HG03558 (cell line): ENCODE data around the gene FKBP2.

Experiments used
- ATAC-seq: cut with Tn5 transposase; IDR thresholded peaks from one replicate; pipeline ENCODE4 v1.9.1; 2021; ENCODE audit warnings: moderate number of reproducible peaks; ENCODE audit not compliant: unreplicated experiment; ENCODE audit errors: extremely low read depth

FKBP2 gene

DNA sequence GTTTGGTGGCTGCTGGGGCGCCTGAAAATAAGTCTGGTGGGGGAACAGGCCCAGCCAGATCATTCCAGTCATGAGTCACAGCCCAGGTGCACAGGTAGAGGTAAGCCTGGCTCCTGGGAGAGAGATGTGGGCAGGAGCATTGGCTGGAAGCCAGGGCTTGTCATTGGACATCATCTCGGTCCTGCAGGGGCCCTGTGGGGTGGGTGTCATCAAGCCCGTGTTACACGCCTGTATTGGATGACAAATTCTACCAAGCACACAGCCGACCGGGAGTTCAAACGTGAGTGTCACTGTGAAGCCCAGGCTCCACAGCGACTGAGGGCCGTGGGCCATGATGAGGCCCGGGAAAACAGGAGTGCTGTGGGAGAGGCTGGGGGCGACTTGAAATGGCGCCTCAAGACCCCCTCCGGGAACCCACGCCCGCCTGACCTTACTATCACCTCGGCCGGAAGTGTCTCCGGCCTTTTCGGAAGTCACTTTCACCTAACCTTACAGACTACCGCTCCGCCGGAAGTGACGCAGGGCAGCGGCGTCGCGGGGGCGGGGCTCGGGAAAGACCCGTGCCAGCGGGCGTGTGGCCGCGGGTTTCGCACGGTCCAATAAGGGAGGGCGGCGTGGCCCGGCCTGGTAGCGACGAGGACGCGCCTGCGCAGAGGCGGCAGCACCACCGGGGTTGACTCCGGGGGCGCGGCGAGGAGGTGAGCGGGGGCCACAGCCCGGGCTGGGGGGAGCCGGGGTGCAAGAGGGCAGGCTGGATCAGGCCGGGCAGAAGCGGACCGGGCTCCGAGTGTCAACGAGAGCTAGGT lies at the start of gene FKBP2:
TSS of gene FKBP2 (plus strand) at position 661 of the 806 bp plus-strand sequence. CDS start 1,293 bp downstream, outside the sequence.
- ATAC-seq = peak; percentile 28

DNA sequence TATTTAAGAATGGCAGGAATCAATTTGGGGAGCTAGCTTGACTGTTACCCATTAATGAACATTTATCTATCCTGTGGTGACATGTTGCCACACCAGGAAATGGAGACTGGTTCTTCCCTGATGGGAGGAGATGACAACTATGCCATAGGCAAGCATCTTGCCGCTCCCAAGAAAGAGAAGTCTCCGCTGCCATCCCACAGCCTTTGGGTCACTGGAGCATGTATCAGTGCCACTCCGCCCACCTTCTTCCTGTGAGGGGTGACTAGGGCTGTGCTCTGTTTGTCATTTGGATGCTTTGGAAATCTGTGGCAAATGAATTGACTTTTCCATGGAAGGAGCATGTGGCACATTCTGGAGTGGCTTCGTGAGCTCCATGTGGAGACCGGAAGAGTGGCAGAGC lies 48.5 kb upstream of the FKBP2 start:
- ATAC-seq = no peak

DNA sequence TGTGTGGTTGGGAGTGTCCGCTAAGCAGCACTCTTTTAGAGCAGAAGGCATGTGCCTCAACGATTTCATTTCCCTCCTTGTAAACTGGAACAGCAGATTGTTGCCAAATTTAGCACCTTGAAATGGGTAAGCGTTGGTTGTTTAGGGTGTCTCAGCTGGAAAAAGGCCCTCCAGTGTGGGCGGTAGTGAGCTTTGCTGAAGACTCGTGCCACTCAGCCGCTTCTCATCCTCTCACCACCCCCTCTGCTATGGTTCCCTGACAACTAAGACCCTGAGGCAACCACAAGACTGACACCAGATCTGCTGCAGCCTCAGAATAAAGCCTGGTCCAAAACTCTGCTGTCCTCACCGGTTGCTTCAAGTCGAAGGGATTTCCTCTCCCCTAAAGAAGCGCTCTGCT lies 44.3 kb upstream of the FKBP2 start:
- no peak for ATAC-seq

DNA sequence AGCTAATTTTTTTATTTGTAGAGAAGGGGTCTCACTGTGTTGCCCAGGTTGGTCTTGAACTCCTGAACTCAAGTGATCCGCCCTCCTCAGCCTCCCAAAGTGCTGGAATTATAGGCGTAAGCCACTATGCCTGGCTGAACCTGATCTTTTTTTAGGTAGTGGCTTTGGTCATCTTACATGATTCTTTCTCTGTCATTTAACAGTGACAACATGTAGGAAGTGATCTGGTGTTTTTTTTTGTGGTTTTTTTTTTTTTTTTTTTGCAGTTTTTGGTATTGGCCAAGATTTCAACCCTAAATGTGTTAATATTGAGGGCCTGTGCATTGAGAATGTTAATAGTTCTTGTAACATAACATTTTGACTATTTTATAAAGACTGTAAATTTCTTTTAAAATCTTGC lies 42.4 kb upstream of the FKBP2 start:
- ATAC-seq = no peak

DNA sequence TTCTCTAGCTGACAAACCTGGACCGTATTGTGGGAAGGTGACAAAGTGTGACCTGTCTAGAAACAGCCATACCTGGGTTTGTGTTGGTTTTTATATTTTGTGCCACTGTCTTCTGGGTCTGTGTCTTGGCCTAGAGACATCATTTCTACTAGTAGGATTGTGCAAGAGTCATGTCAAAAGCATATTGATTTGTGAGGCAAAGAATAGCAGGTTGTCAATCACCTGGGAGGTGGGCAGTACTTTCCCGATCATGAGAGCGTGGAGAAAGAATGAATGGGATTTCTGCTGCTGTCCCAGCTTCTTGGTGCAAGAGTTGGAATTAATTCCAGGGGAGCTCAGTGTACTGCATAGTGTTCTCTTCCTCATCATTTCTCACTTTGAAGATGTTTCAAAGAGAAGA lies 39.4 kb upstream of the FKBP2 start:
- ATAC-seq = no peak

DNA sequence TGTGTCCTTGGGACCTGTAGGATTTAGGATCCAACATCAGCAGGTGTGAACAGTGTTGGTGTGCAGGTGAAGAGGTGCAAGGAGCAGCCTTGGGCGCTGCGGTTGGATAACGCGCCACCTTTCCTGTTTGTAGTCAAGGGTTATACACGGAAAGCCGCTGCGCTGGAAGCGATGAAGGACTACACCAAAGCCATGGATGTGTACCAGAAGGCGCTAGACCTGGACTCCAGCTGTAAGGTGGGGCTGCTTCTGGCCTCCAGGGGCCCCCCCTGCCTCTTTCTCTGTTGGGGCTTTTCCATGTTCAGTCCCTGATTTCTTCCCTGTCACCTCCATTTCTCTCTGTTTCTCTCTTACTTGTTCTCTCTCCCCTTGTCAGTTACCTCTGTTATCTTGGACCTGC lies 37.9 kb upstream of the FKBP2 start:
- no peak for ATAC-seq

DNA sequence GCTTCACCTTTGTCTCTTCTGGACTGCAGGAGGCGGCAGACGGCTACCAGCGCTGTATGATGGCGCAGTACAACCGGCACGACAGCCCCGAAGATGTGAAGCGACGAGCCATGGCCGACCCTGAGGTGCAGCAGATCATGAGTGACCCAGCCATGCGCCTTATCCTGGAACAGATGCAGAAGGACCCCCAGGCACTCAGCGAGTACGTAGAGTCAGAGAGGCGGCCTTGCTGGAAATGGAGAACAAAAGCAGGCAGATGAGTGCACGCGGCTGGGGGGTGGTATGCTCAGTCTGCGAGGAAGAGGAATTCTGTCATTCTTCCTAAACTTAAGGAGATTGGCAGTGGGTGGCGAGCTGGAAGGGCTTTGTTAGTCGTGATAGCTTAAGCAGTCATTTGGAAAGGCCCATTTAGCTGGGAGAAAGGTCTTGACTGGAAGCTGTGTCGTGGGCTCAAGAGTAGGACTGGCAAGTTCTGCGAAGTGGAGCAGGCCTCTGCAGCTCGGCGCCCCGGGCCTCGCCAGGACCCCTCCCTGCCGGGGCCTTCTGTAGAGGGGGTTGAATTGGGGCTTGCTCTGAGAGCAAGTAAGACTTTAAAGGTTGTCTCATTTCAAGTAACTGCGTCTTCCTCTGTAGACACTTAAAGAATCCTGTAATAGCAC lies 37.3 kb upstream of the FKBP2 start:
- ATAC-seq = no peak

DNA sequence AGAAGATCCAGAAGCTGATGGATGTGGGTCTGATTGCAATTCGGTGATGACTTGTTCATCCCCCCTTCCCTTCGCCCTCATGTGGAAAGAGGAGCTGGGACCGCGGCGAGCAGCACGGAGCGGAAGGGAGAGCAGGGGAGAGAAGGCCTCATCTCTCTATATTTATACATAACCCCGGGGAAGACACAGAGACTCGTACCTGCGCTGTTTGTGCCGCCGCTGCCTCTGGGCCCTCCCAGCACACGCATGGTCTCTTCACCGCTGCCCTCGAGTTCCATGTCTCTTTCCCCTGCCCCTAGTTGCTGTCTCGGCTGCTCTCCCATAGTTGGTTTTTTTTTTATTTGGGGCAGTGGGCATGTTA lies 36.8 kb upstream of the FKBP2 start:
- no peak for ATAC-seq

- no peak for ATAC-seq
Measured at GRCh38 chr11:64204464-64204989, 36.4 kb upstream of the FKBP2 start.

DNA sequence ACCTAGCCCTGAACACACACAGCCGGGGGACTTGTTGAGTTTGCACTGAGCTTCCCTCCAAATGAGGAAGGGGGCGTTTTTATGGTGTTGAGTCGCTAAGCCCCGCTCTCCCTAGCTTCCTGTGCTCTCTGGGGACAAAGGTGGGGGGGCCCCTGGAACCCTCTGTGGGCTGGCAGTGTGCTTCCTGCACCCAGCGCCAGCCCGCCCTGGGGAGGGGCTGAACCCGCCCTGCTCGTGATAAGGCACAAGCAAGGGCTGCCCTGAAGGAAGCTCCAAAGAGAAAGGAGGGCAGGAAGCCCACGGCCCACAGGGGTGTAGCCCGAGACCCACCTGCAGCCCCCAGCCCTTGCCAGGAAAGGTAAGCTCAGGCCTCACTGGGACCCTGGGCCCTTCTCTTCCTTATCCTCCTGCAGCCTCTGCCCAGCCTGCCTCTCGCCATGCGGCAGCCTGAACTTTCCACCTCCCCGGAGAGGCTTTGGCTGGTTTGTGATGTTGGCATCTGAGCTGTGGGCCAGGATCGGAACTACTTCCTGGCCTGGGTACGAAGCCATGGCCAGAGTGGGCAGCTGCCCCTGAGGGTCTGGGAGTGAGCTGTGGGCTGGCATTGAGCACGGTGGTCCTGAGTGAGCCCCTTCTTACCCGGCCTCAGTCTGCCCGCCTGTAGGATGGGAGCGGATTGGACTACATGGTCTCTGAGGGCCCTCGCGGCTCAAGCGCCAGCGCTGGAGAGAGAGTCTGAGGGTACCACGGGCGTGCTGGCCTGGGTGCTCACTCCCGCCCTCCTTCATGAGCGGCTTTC lies 34.2 kb upstream of the FKBP2 start, which contains the start of gene FERMT3:
TSS of gene FERMT3 (plus strand) at position 265 of the 799 bp plus-strand sequence. CDS start 644 bp downstream, outside the sequence.
- ATAC-seq = no peak

DNA sequence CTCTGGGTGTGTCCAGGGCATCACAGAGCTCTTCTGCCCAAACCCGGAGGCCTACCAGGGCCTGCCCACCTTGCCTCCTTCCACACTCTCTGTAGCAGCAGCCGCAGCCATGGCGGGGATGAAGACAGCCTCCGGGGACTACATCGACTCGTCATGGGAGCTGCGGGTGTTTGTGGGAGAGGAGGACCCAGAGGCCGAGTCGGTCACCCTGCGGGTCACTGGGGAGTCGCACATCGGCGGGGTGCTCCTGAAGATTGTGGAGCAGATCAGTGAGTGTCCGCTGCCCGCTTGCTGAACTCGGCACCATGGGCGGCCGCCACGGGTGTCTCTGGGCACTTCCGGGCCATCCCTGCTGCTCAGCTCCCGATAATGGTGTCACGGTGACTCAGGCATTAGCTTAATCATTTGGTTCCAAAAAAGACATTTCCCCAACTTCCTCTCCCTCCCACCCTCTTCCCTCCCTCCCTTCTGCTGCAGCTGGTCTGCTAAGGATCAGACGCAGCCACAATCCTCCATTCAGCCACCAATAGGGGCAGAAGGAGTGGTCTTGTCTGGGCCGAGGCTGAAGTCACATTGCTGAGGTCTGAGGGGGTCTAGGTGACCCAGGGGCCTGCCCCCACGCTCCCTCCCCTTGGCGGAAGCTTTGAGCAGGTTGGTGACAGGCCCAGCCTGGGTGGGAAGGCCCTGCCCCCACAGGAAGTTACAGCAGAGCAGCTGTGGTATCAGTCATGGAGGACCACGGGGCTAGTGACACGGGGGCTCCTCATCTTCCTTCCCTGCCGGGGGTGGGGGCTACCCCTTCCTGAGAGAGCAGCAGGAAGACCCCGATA lies 33.4 kb upstream of the FKBP2 start:
- no peak for ATAC-seq

GRCh38 chr11:64208086-64208795 lies 32.7 kb upstream of the FKBP2 start:
- ATAC-seq = no peak

GRCh38 chr11:64208796-64209562 lies 31.9 kb upstream of the FKBP2 start:
- ATAC-seq = no peak

- no peak for ATAC-seq
Measured at GRCh38 chr11:64209563-64209843, 31.4 kb upstream of the FKBP2 start.

DNA sequence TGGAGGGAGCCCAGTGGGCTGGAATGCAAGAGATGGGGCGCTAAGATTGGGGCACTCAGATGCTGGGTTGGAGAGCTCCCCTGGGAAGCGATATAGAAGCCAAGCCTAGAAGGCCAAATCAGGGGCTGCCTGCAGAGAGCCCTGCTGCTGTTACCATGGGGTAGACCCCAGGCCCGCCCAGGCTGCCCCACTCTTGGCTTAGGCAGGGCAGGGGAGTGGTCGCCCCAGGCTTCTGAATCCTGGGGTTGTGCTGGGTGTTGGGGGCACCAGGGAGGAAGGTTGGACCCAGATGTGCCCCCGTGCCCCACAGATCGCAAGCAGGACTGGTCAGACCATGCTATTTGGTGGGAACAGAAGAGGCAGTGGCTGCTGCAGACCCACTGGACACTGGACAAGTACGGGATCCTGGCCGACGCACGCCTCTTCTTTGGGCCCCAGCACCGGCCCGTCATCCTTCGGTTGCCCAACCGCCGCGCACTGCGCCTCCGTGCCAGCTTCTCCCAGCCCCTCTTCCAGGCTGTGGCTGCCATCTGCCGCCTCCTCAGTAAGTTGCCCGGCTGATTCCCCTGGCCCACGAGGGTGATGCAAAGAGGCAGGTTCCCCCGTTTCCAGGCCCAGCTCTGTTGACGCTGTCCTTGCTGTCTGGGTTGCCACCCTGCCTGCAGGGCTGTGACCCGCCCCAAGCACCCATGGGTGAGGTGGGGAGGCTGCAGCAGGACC lies 30.4 kb upstream of the FKBP2 start:
- ATAC-seq = no peak

- no peak for ATAC-seq
Measured at GRCh38 chr11:64211181-64211872, 29.6 kb upstream of the FKBP2 start.

GRCh38 chr11:64216879-64217278 lies 24.0 kb upstream of the FKBP2 start:
- ATAC-seq = no peak
